RWPE1 (cell line): Measurements from ENCODE around the gene UBE2G1.

Experiments used
- CTCF ChIA-PET: fragments of 350-600 bp; sonication (Branson Sonifier 250); formaldehyde crosslinking; extraction: SDS; loops from one replicate; lab custom pipeline; 2021; lab: Yijun Ruan, JAX
- POLR2A ChIA-PET: fragments of 400-600 bp; formaldehyde crosslinking; extraction: SDS; loops from one replicate; lab custom pipeline; 2020; ENCODE audit warnings: antibody characterized with exemption; ENCODE audit not compliant: low non-redundant PET; lab: Yijun Ruan, JAX
- DNase-seq: peaks from one replicate; pipeline ENCODE4 v3.0.0; 2012; ENCODE audit warnings: low spot score
- H3K27ac ChIP-seq: fragments of 450-650 bp; 2 replicates; pipeline ENCODE4 v1.5.1; 2017
- TF ChIP-seq, protein P1 (sequence below): fragments of 450-650 bp; conservative IDR thresholded peaks from 2 replicates; pipeline ENCODE4 v1.5.1; 2017; ENCODE audit warnings: low read depth, mild to moderate bottlenecking

Gene UBE2G1, protein sequence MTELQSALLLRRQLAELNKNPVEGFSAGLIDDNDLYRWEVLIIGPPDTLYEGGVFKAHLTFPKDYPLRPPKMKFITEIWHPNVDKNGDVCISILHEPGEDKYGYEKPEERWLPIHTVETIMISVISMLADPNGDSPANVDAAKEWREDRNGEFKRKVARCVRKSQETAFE

DNA sequence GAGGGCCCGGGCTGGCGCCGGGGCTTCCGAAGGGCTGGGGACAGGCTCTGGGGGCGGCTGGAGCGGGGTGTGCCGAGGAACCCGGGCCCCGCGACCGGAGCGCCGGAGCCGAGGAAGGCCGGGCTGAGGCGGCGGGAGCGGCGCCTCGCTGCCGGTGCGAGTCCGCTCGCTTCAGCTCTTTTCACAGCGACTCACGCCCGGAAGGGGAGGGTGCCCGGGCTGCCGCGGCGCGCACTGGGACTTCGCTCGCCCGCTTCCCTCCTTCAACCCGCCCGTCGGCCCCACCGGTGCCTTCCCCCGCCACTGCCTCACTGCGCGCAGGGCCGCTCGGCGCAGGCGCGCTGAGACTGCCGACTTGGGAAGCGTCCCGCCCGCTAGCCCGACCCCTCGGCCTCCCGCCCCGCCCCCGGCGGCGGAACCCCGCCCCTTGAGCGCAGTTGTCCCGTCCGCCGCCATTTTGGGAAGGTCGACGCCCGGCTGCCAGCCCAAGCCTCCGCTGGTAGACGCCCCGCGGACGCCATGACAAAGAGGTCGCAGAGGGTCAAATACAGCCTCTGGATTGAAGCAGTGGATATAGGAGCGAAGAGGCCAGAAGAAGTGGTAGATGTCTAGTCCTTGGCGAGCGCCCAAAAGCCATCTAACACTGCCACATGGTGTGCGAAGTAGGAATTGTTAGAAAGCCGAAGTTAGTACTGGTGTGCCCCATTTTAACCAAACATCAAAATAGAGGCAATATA lies at the start of gene UBE2G1:
Gene UBE2G1 (minus strand): TSS at position 349 of the 737 bp plus-strand sequence. CDS start 359 bp downstream, outside the sequence.
- DNase-seq, result peak; percentile 97
- H3K27ac ChIP-seq, result peak within 1 kb of the TSS; percentile 92
- TF ChIP-seq, protein P1, sequence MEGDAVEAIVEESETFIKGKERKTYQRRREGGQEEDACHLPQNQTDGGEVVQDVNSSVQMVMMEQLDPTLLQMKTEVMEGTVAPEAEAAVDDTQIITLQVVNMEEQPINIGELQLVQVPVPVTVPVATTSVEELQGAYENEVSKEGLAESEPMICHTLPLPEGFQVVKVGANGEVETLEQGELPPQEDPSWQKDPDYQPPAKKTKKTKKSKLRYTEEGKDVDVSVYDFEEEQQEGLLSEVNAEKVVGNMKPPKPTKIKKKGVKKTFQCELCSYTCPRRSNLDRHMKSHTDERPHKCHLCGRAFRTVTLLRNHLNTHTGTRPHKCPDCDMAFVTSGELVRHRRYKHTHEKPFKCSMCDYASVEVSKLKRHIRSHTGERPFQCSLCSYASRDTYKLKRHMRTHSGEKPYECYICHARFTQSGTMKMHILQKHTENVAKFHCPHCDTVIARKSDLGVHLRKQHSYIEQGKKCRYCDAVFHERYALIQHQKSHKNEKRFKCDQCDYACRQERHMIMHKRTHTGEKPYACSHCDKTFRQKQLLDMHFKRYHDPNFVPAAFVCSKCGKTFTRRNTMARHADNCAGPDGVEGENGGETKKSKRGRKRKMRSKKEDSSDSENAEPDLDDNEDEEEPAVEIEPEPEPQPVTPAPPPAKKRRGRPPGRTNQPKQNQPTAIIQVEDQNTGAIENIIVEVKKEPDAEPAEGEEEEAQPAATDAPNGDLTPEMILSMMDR, result no peak; the same call in 1 of the 2 replicates
- ChIA-PET CTCF (interaction anchor here (0.6 to 0.7 kb wide), 3 partner anchors 13 to 61 kb away, joined by 3 read pairs; no protein-coding TSS in a partner anchor), POLR2A (interaction anchor here (0.6 kb wide), 1 partner anchor 158 kb away, joined by 3 read pairs; no protein-coding TSS in a partner anchor)

DNA sequence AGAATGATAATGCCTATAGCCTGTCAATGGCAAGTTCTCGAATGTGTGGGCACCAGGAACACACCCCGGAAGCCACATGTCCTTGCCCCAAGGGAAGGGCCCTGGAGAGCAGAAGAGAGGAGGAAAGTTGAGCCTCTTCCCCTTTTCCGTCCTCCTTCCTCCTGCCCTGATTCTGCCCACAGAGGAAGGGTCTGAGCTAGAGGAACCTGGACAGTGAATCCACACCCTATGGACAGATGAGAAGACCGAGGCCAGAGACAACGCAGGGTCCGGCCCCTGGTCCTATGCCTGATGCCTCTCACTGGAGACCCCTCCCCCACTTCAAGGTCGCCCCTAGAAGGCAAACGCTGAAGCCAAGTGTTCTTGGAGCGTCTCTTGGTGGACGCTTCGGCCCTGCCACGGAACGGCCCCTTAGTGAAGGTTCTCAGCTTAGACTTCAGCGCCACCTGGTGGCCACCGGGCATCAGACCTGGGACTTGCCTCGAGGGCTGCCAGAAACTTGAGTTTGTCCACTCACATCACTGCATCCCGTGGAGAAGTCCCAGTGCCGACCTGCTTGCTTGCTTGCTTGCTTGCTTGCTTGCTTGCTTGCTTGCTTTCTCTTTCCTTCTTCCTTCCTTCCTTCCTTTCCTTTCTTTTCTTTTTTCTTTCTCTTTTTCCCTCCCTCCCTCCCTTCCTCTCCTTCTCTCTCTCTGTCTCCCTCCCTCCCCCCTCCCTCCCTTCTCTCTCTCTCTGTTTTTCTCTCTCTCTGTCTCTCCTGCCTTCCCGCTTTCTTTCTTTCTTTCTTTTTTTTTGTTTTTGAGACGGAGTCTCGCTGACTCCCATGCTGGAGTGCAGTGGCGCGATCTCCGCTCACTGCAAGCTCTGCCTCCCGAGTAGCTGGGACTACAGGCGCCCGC lies 46.7 kb upstream of the UBE2G1 start:
- H3K27ac ChIP-seq, result no peak overlapping the region
- POLR2A ChIA-PET, result no interaction called here
- DNase-seq, result peak; percentile 79

DNA sequence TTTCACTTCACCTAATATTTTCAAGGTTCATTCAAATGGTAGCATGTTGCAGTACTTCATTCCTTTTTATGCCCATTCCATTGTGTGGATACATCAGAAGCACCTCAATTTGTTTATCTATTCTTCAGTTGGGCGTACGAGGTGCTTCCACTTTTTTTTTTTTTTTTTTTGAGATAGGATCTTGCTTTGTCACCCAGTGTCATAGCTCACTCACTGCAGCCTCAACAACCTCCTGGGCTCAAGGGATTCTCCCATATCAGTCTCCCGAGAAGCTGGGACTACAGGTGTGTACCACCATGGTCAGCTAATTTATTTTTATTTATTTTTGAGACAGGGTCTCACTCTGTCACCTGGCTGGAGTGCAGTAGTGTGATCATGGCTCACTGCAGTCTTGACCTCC lies 44.7 kb upstream of the UBE2G1 start:
- H3K27ac ChIP-seq, result no peak overlapping the region
- TF ChIP-seq, protein P1, result no peak
- ChIA-PET POLR2A (no interaction called here), CTCF (interaction anchor here (0.6 kb wide), 3 partner anchors 15 to 156 kb away, joined by 3 to 5 read pairs (median 4); no protein-coding TSS in a partner anchor)
- DNase-seq, result no peak

More for the DNA sequence above, 46.7 kb upstream of the UBE2G1 start:
- TF ChIP-seq, protein P1, result peak; percentile 83
- CTCF ChIA-PET, result interaction anchor here (0.7 to 1.3 kb wide), 6 partner anchors 94 to 365 kb away, joined by 3 to 12 read pairs (median 4); no protein-coding TSS in a partner anchor

DNA sequence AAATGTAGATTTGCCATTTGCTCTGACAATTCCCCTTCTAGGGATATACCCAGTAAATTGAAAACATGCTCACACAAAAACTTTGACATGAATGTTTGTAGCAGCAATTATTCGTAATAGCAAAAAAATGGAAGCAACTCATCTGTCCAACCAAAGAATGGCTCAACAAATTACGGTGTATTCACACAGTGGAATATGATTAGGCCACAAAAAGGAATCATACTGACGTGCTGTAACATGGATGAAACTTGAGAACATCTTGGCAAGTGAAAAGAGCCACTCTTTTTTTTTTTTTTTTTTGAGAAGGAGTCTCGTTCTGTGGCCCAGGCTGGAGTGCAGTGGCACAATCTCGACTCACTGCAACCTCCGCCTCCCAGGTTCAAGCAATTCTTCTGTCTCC lies 43.2 kb upstream of the UBE2G1 start:
- POLR2A ChIA-PET, result no interaction called here
- DNase-seq, result no peak
- no peak overlapping the region for H3K27ac ChIP-seq
- TF ChIP-seq, protein P1, result no peak
- CTCF ChIA-PET, result interaction anchor here (0.6 to 1.2 kb wide), 2 partner anchors 21 to 209 kb away, joined by 3 read pairs; no protein-coding TSS in a partner anchor

DNA sequence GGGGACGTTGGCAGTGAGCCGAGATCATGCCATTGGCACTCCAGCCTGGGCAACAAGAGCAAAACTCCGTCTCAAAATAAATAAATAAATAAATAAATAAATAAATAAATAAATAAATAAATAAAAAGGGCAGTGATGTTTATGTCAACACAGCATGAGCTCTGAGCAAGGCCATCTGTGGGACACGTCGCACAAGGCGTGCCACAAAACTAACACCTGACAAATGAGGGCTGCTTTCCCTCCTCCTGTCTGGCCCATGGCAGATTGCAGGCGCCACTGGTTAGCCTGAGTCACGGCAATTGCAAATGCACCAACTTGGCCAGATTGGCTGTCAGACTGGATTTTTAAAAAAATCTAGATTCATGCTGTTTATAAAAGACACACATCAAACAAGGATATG lies 41.4 kb upstream of the UBE2G1 start:
- no peak for DNase-seq
- ChIA-PET CTCF (no interaction called here), POLR2A (no interaction called here)
- H3K27ac ChIP-seq, result no peak overlapping the region
- TF ChIP-seq, protein P1, result no peak
